GM23338 (cell line): ENCODE data around the gene MYL5. TPM values are rescaled to one million over a fixed set of nuclear protein-coding genes. Genes with fewer than 3 reads are reported as not detected.

Experiments used
- ATAC-seq: fragments of 200-7000 bp; cut with Tn5 transposase; 3 replicates; pipeline ENCODE4 v1.9.1; 2020
- DNase-seq: peaks from one replicate; pipeline ENCODE4 v3.0.0-alpha.2; 2015; ENCODE audit warnings: low spot score
- H2AFZ ChIP-seq: fragments of 200-600 bp; sonication (generic); 2 replicates; pipeline ENCODE4 v1.8.0; 2016; ENCODE audit warnings: antibody characterized with exemption, mild to moderate bottlenecking, moderate library complexity
- H3F3A ChIP-seq: fragments of 200-600 bp; sonication (generic); replicated peaks from 2 replicates; pipeline ENCODE4 v1.8.0; 2017; ENCODE audit warnings: antibody characterized with exemption, mixed run types, low read depth
- H3K27ac ChIP-seq: fragments of 200-600 bp; sonication (generic); 2 replicates; pipeline ENCODE4 v1.6.1; 2016; ENCODE audit warnings: low read depth
- H3K27me3 ChIP-seq: fragments of 200-600 bp; sonication (generic); 2 replicates; pipeline ENCODE4 v1.8.0; 2016; ENCODE audit warnings: mild to moderate bottlenecking, mixed run types, moderate library complexity; ENCODE audit not compliant: insufficient read depth
- H3K36me3 ChIP-seq: fragments of 200-600 bp; sonication (generic); 2 replicates; pipeline ENCODE4 v1.8.0; 2016; ENCODE audit warnings: mild to moderate bottlenecking; ENCODE audit not compliant: insufficient read depth
- H3K4me1 ChIP-seq: fragments of 200-600 bp; sonication (generic); 2 replicates; pipeline ENCODE4 v1.8.0; 2016; ENCODE audit warnings: mild to moderate bottlenecking, moderate library complexity; ENCODE audit not compliant: insufficient read depth
- H3K4me2 ChIP-seq: fragments of 200-600 bp; sonication (generic); 2 replicates; pipeline ENCODE4 v1.7.1; 2017; ENCODE audit warnings: mixed run types
- H3K4me3 ChIP-seq: fragments of 200-600 bp; sonication (generic); 2 replicates; pipeline ENCODE4 v1.6.1; 2016; ENCODE audit warnings: mixed run types
- H3K79me2 ChIP-seq: fragments of 200-600 bp; sonication (generic); replicated peaks from 2 replicates; pipeline ENCODE4 v1.8.0; 2017; ENCODE audit warnings: mild to moderate bottlenecking; ENCODE audit not compliant: insufficient read depth
- H3K9me2 ChIP-seq: fragments of 200-600 bp; sonication (generic); 2 replicates; pipeline ENCODE4 v1.8.0; 2017; ENCODE audit not compliant: insufficient read depth
- H4K20me1 ChIP-seq: fragments of 200-600 bp; sonication (generic); replicated peaks from 2 replicates; pipeline ENCODE4 v1.8.0; 2017; ENCODE audit warnings: mild to moderate bottlenecking; ENCODE audit not compliant: insufficient read depth
- H3K27ac Mint-ChIP-seq: 2 replicates; pipeline ENCODE4 v1.8.0; 2020; ENCODE audit warnings: inconsistent platforms, mild to moderate bottlenecking, moderate library complexity, mixed read lengths
- H3K27me3 Mint-ChIP-seq: 3 replicates; pipeline ENCODE4 v1.8.0; 2022; ENCODE audit warnings: low read depth, mild to moderate bottlenecking, moderate library complexity, mixed read lengths, inconsistent platforms; ENCODE audit not compliant: insufficient read depth, poor library complexity
- H3K36me3 Mint-ChIP-seq: 3 replicates; pipeline ENCODE4 v1.8.0; 2021; ENCODE audit warnings: low read depth, mild to moderate bottlenecking, inconsistent platforms, moderate library complexity, mixed read lengths
- H3K4me1 Mint-ChIP-seq: 3 replicates; pipeline ENCODE4 v1.8.0; 2020; ENCODE audit warnings: mild to moderate bottlenecking, inconsistent platforms, mixed read lengths
- H3K4me3 Mint-ChIP-seq: 3 replicates; pipeline ENCODE4 v1.8.0; 2021; ENCODE audit warnings: moderate library complexity, mild to moderate bottlenecking, inconsistent platforms, mixed read lengths
- H3K9me3 Mint-ChIP-seq: 3 replicates; pipeline ENCODE4 v1.8.0; 2020; ENCODE audit warnings: moderate library complexity, mild to moderate bottlenecking, inconsistent platforms, mixed read lengths
- CREB1 ChIP-seq: fragments of 250-450 bp; sonication (Bioruptor Pico); IDR thresholded peaks from 2 replicates; pipeline ENCODE4 v1.5.0; 2020; ENCODE audit warnings: low read depth, mild to moderate bottlenecking, moderate library complexity
- CTCF ChIP-seq, 2 experiments: fragments of 200-600 bp in 1 of 2; sonication (generic) in 1 of 2; conservative IDR thresholded peaks; 2 replicates each; pipeline versions ENCODE4 v1.5.1 to v1.6.1; 2016 to 2017; ENCODE audit warnings: antibody characterized with exemption in 2 of 2, low read depth in 2 of 2, mild to moderate bottlenecking in 2 of 2, moderate library complexity in 1 of 2
- ETS1 ChIP-seq: IDR thresholded peaks from 2 replicates; pipeline ENCODE4 v1.6.1; 2016; ENCODE audit warnings: antibody characterized with exemption
- EZH2 ChIP-seq: fragments of 200-600 bp; sonication (generic); IDR thresholded peaks from one replicate; pipeline ENCODE4 v1.8.0; 2017; ENCODE audit warnings: antibody characterized with exemption, mild to moderate bottlenecking, low read depth; ENCODE audit not compliant: unreplicated experiment
- EZH2phosphoT487 ChIP-seq: fragments of 200-600 bp; sonication (generic); IDR thresholded peaks from one replicate; pipeline ENCODE4 v1.8.1; 2018; ENCODE audit warnings: antibody characterized with exemption; ENCODE audit not compliant: unreplicated experiment
- JUNB ChIP-seq: IDR thresholded peaks from one replicate; pipeline ENCODE4 v1.6.1; 2016; ENCODE audit warnings: antibody characterized with exemption; ENCODE audit not compliant: unreplicated experiment
- NANOG ChIP-seq: IDR thresholded peaks from 2 replicates; pipeline ENCODE4 v1.6.1; 2016; ENCODE audit warnings: antibody characterized with exemption, borderline replicate concordance
- POLR2AphosphoS5 ChIP-seq: IDR thresholded peaks from 2 replicates; pipeline ENCODE4 v1.6.1; 2016; ENCODE audit warnings: antibody characterized with exemption, low read depth
- REST ChIP-seq: IDR thresholded peaks from one replicate; pipeline ENCODE4 v1.6.1; 2018; ENCODE audit warnings: antibody characterized with exemption; ENCODE audit not compliant: unreplicated experiment
- STAT1 ChIP-seq: IDR thresholded peaks from one replicate; pipeline ENCODE4 v1.6.1; 2016; ENCODE audit warnings: antibody characterized with exemption; ENCODE audit not compliant: unreplicated experiment
- ZNF114 ChIP-seq: fragments of 250-450 bp; sonication (Bioruptor Pico); IDR thresholded peaks from 2 replicates; pipeline ENCODE4 v1.5.0; 2020; ENCODE audit warnings: mild to moderate bottlenecking, moderate library complexity
- ZNF331 ChIP-seq: fragments of 250-450 bp; sonication (Bioruptor Pico); IDR thresholded peaks from 2 replicates; pipeline ENCODE4 v1.5.0; 2020; ENCODE audit warnings: low read depth, mild to moderate bottlenecking, moderate library complexity
- polyA plus RNA-seq: library from polyadenylated mRNA; unstranded; fragments of >200 nt; fragmentation: Nextera tagmentation; extraction: Ambion mirVana; gene quantifications from 2 replicates; pipeline ENCODE4 v1.2.1, GENCODE V29; 2016
- total RNA-seq: library from RNA; depleted of rRNA; stranded (reverse); fragments of >200 nt; shearing (Covaris generic); gene quantifications from 2 replicates; pipeline ENCODE4 v1.2.3, GENCODE V29; 2014

MYL5 gene
- total and polyA plus RNA-seq, 2 experiments from 2014 or later: 3.0 to 4.4 TPM

GRCh38 chr4:663438-664428 is 10.6 kb upstream of the MYL5 start:
- H3K9me3 Mint-ChIP-seq: no peaks in the 10 kb centered on the region; the same call in 2 of the 3 replicates
- Histone ChIP-seq H3K79me2 (no peaks in the 10 kb centered on the region), H3K27ac (0 out of 2 replicates have a peak overlapping the region, but pooled peaks have one; percentile 50), H3K4me2 (peak overlapping the region; percentile 90), H3K9me2 (no peaks in the 10 kb centered on the region), H3F3A (0 out of 2 replicates have a peak, but pooled peaks cover 2% of the 10 kb centered on the region), H3K36me3 (no peaks in the 10 kb centered on the region), H3K4me1 (no peaks in the 10 kb centered on the region), H3K4me3 (peak overlapping the region; percentile 87), H3K27me3 (no peaks in the 10 kb centered on the region), H4K20me1 (no peaks in the 10 kb centered on the region; the same call in 1 of the 2 replicates), H2AFZ (peak overlapping the region; percentile 94)
- ATAC-seq (peak; percentile 78), DNase-seq (peak; percentile 84)
- H3K4me1 Mint-ChIP-seq: no peaks in the 10 kb centered on the region; the same call in 2 of the 3 replicates
- peaks cover 12% of the 10 kb centered on the region for H3K36me3 Mint-ChIP-seq
- H3K4me3 Mint-ChIP-seq: peak overlapping the region; percentile 83
- peak in 1 of 2 experiments; percentile 43; a peak in 2 of 4 replicates for TF ChIP-seq CTCF (conservative IDR thresholded peaks at IDR 0.05; ENCODE audit: low read depth in 2 of 2)
- TF ChIP-seq POLR2AphosphoS5: peak; percentile 71
- TF ChIP-seq CREB1: no peak
- no peak overlapping the region for H3K27ac Mint-ChIP-seq
- H3K27me3 Mint-ChIP-seq: peaks cover 8% of the 10 kb centered on the region

GRCh38 chr4:664713-665231 is 9.6 kb upstream of the MYL5 start:
- no peaks in the 10 kb centered on the region for H3F3A ChIP-seq
- H4K20me1 ChIP-seq: no peaks in the 10 kb centered on the region; the same call in 1 of the 2 replicates
- no peaks in the 10 kb centered on the region for H3K36me3 ChIP-seq
- H3K27ac ChIP-seq: no peak overlapping the region
- H3K27me3 ChIP-seq: no peaks in the 10 kb centered on the region
- no peaks in the 10 kb centered on the region for H3K9me2 ChIP-seq
- no peaks in the 10 kb centered on the region; the same call in 2 of the 3 replicates for H3K9me3 Mint-ChIP-seq
- ATAC-seq (no peak), DNase-seq (no peak)
- no peaks in the 10 kb centered on the region for H3K4me1 ChIP-seq
- peaks cover 10% of the 10 kb centered on the region for H3K36me3 Mint-ChIP-seq
- no peak overlapping the region for H2AFZ ChIP-seq
- H3K27ac Mint-ChIP-seq: no peak overlapping the region
- peak overlapping the region; percentile 90 for H3K4me2 ChIP-seq
- peaks cover 8% of the 10 kb centered on the region for H3K27me3 Mint-ChIP-seq
- no peaks in the 10 kb centered on the region for H3K79me2 ChIP-seq
- H3K4me3 Mint-ChIP-seq: peak overlapping the region; percentile 83
- no peaks in the 10 kb centered on the region; the same call in 2 of the 3 replicates for H3K4me1 Mint-ChIP-seq
- peak overlapping the region; percentile 87 for H3K4me3 ChIP-seq
- TF ChIP-seq POLR2AphosphoS5 (no peak), NANOG (no peak), REST (no peak), CREB1 (no peak), ZNF331 (CRISPR knock-in tag) (no peak), ETS1 (no peak), STAT1 (no peak), CTCF (conservative IDR thresholded peaks at IDR 0.05; ENCODE audit: low read depth in 2 of 2) (no peak), JUNB (no peak), EZH2phosphoT487 (no peak), ZNF114 (no peak), EZH2 (no peak)
